HCT116 (cell line): ENCODE data around the gene RNASE8. TPM values are rescaled to one million over a fixed set of nuclear protein-coding genes. Genes with fewer than 3 reads are reported as not detected.

Experiments
- ATAC-seq: fragments of 200-7000 bp; cut with Tn5 transposase; 2 replicates; pipeline ENCODE4 v1.9.1; 2020; ENCODE audit warnings: mild to moderate bottlenecking, moderate library complexity
- BruUV-seq: library from RNA; stranded (reverse); fragments of 400-500 nt; replicated peaks from 2 replicates; lab custom pipeline; 2021; lab: Mats Ljungman, UMichigan
- CTCF ChIA-PET: fragments of 300-600 bp; sonication (Branson Sonifier 250); formaldehyde crosslinking; loops from one replicate; lab custom pipeline; 2021; ENCODE audit warnings: antibody characterized with exemption; lab: Charles Lee
- POLR2A ChIA-PET: fragments of 300-600, 350-600 bp; sonication (Branson Sonifier 250); formaldehyde crosslinking; loops from one replicate; lab custom pipeline; 2021; ENCODE audit warnings: antibody characterized with exemption; lab: Charles Lee
- RAD21 ChIA-PET, 2 experiments: fragments of 300-600 bp; sonication (Branson Sonifier 250); formaldehyde crosslinking; loops; one replicate each; lab custom pipeline; 2023; ENCODE audit warnings: low total read pairs in 2 of 2; ENCODE audit not compliant: uncharacterized antibody in 2 of 2, unreplicated experiment in 2 of 2, low non-redundant PET in 1 of 2; lab: Charles Lee
- DNase-seq: peaks from one replicate; pipeline ENCODE4 v3.0.0-alpha.2; 2010; ENCODE audit warnings: low read depth, low spot score
- H2AFZ ChIP-seq: fragments of 200-600 bp; shearing (Covaris generic), sonication (generic); 2 replicates; pipeline ENCODE4 v1.6.1; 2017; ENCODE audit warnings: low read depth, mixed run types, mixed read lengths, antibody characterized with exemption, low read length; ENCODE audit not compliant: poor library complexity, severe bottlenecking
- H3K27ac ChIP-seq: 2 replicates; pipeline ENCODE4 v1.5.1; 2012; ENCODE audit warnings: low read depth, low read length
- H3K27me3 ChIP-seq: fragments of 200-600 bp; sonication (generic); 2 replicates; pipeline ENCODE4 v1.6.1; 2016; ENCODE audit warnings: mixed run types, low read length, mixed read lengths; ENCODE audit not compliant: insufficient read depth
- H3K36me3 ChIP-seq, 2 experiments: fragments of 200-500 bp in 1 of 2; fragments of 200-600 bp in 1 of 2; sonication (Bioruptor generic) in 1 of 2; sonication (generic) in 1 of 2; 2 replicates each; pipeline versions ENCODE4 v1.5.1 to v1.6.1; 2014 to 2016; ENCODE audit warnings: low read length in 2 of 2, inconsistent platforms in 1 of 2, mixed read lengths in 1 of 2, mixed run types in 1 of 2; ENCODE audit not compliant: insufficient read depth in 2 of 2, control insufficient read depth in 1 of 2
- H3K4me1 ChIP-seq, 2 experiments: fragments of 200-600 bp in 1 of 2; sonication (generic) in 1 of 2; 2 replicates each; pipeline versions ENCODE4 v1.5.1 to v1.6.1; 2012 to 2017; ENCODE audit warnings: low read length in 2 of 2, inconsistent platforms in 1 of 2, mild to moderate bottlenecking in 1 of 2, mixed read lengths in 1 of 2, mixed run types in 1 of 2, moderate library complexity in 1 of 2; ENCODE audit not compliant: insufficient read depth in 2 of 2, control insufficient read depth in 1 of 2
- H3K4me2 ChIP-seq: fragments of 200-600 bp; sonication (generic); 2 replicates; pipeline ENCODE4 v1.6.1; 2017; ENCODE audit warnings: mixed run types, low read length, mixed read lengths
- H3K4me3 ChIP-seq, 2 experiments: fragments of 200-600 bp in 1 of 2; sonication (generic) in 1 of 2; replicated peaks in 1 of 2; 2 replicates each; pipeline ENCODE4 v1.5.1; 2011 to 2016; ENCODE audit warnings: low read length in 2 of 2, control low read depth in 1 of 2, low read depth in 1 of 2, mild to moderate bottlenecking in 1 of 2, mixed read lengths in 1 of 2, mixed run types in 1 of 2
- H3K79me2 ChIP-seq: fragments of 200-600 bp; sonication (generic); 2 replicates; pipeline ENCODE4 v1.6.1; 2017; ENCODE audit warnings: mild to moderate bottlenecking, mixed run types, low read length, moderate library complexity, mixed read lengths; ENCODE audit not compliant: insufficient read depth
- H3K9ac ChIP-seq: fragments of 200-600 bp; sonication (generic); 2 replicates; pipeline ENCODE4 v1.6.1; 2016; ENCODE audit warnings: low read length, mixed read lengths
- H3K9me2 ChIP-seq: fragments of 200-600 bp; sonication (generic), shearing (Covaris generic); 2 replicates; pipeline ENCODE4 v1.6.1; 2017; ENCODE audit warnings: mixed run types, mild to moderate bottlenecking, moderate library complexity; ENCODE audit not compliant: insufficient read depth
- H3K9me3 ChIP-seq, 2 experiments: fragments of 200-500 bp in 1 of 2; fragments of 200-600 bp in 1 of 2; sonication (Bioruptor generic) in 1 of 2; sonication (generic) in 1 of 2; 2 replicates each; pipeline ENCODE4 v1.6.1; 2014 to 2017; ENCODE audit warnings: low read length in 2 of 2, mixed read lengths in 2 of 2, inconsistent platforms in 1 of 2, low read depth in 1 of 2, mild to moderate bottlenecking in 1 of 2, mixed run types in 1 of 2, moderate library complexity in 1 of 2; ENCODE audit not compliant: control insufficient read depth in 1 of 2, insufficient read depth in 1 of 2
- H4K20me1 ChIP-seq: fragments of 200-600 bp; sonication (generic), shearing (Covaris generic); 2 replicates; pipeline ENCODE4 v1.6.1; 2017; ENCODE audit warnings: mixed run types, mild to moderate bottlenecking, moderate library complexity; ENCODE audit not compliant: insufficient read depth
- ATF3 ChIP-seq: IDR thresholded peaks from 2 replicates; pipeline ENCODE4 v1.6.1; 2012
- ELF1 ChIP-seq: IDR thresholded peaks from 2 replicates; pipeline ENCODE4 v1.6.1; 2012; ENCODE audit warnings: low read depth, borderline replicate concordance
- JUND ChIP-seq: IDR thresholded peaks from 2 replicates; pipeline ENCODE4 v1.6.1; 2012
- POLR2A ChIP-seq: IDR thresholded peaks from 2 replicates; pipeline ENCODE4 v1.7.0; 2011; ENCODE audit warnings: borderline replicate concordance; ENCODE audit not compliant: insufficient read depth, insufficient read length; ENCODE audit errors: extremely low read depth
- RAD21 ChIP-seq: IDR thresholded peaks from 2 replicates; pipeline ENCODE4 v1.6.1; 2012; ENCODE audit warnings: low read depth, mild to moderate bottlenecking
- SIN3A ChIP-seq: IDR thresholded peaks from 2 replicates; pipeline ENCODE4 v1.6.1; 2012; ENCODE audit warnings: low read depth
- ZBTB33 ChIP-seq: IDR thresholded peaks from 2 replicates; pipeline ENCODE4 v1.6.1; 2011; ENCODE audit warnings: mild to moderate bottlenecking, low read length, moderate library complexity; ENCODE audit not compliant: insufficient replicate concordance; ENCODE audit errors: extremely low read depth
- ZFX ChIP-seq: fragments of 450-650 bp; IDR thresholded peaks from 2 replicates; pipeline ENCODE4 v1.6.1; 2017
- intact Hi-C: fragments of 100-400 bp; cut with micrococcal nuclease; formaldehyde crosslinking; loops from 2 replicates; pipeline ENCODE4 v1.10.0; 2022
- microRNA-seq: library from miRNA; unstranded; fragments of <30 nt; microRNA quantifications from one replicate; pipeline ENCODE4, GENCODE V29; 2016; ENCODE audit warnings: borderline number of aligned reads
- total RNA-seq: library from RNA; stranded (reverse); gene quantifications from one replicate; pipeline ENCODE4 v1.2.1, GENCODE V29; 2021; ENCODE audit not compliant: unreplicated experiment

The RNASE8 gene
- total RNA-seq, 1 experiment from 2014 or later, result not detected

- TF ChIP-seq ELF1, result no peak
- TF ChIP-seq RAD21, result peak; percentile 80
- no peak for TF ChIP-seq ATF3
- TF ChIP-seq SIN3A, result no peak
- no peak for TF ChIP-seq POLR2A
Measured at GRCh38 chr14:21106498-21107282, 49.1 kb downstream of the RNASE8 start (continued).

DNA sequence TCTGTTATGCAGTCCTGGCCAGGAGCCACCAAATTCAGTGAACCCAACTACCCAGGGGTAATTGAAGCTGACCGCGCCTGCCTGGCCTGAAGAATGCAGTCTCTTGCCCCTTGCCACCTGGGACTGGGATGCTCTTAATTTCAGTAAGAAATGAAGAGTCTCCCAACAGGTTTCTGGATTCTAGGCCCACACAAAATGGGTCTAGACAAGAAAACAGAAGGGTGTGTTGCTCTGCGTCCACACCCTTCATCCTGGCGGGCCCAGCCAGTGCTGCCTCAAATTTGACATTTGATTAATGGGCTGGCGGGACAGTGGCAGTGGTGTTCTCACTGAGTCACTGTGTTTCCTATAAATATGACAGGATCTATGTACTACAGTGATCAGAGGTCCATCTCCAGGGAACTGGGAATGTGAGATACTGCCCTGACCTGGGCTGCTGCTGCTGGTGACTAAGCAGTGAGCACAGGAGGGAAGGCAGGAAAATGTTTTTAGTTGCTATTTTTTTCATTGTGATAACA, 49.7 kb downstream of the RNASE8 start:
- ChIA-PET POLR2A (interaction anchor here (2.0 kb wide), 1 partner anchor 93 kb away, joined by 4 read pairs; no protein-coding TSS in a partner anchor), CTCF (interaction anchor here (0.8 to 2.4 kb wide), 7 partner anchors 12 to 132 kb away, joined by 3 to 16 read pairs (median 5); no protein-coding TSS in a partner anchor), RAD21 (interaction anchor here in 1 of 2 experiments (0.8 kb wide), 1 partner anchor 30 kb away, joined by 3 read pairs; no protein-coding TSS in a partner anchor)
- H3K9me3 ChIP-seq, result no peaks in the 10 kb centered on the region
- TF ChIP-seq ZFX (peak; percentile 13), JUND (no peak), ZBTB33 (no peak)
- H3K36me3 ChIP-seq, result no peaks in the 10 kb centered on the region
- H3K79me2 ChIP-seq, result no peaks in the 10 kb centered on the region
- BruUV-seq, result no TSS peak
- peak overlapping the region in 1 of 2 experiments; percentile 13; a peak in 1 of 4 replicates for H3K4me3 ChIP-seq
- peak overlapping the region; percentile 97 for H2AFZ ChIP-seq
- H3K4me2 ChIP-seq, result peak overlapping the region; percentile 66
- intact Hi-C loops, result loop anchor here (1.0 to 10.0 kb wide), 2 partner anchors 93 to 253 kb away; no protein-coding TSS in a partner anchor
- no peaks in the 10 kb centered on the region for H3K27me3 ChIP-seq
- peak overlapping the region; percentile 22; the same call in 1 of the 2 replicates for H3K9ac ChIP-seq
- ATAC-seq, result peak; percentile 19
- peak overlapping the region; percentile 67 for H3K27ac ChIP-seq
- peak; percentile 51 for DNase-seq
- H3K4me1 ChIP-seq, result peaks cover 41 to 56% of the 10 kb centered on the region in 2 experiments
- H4K20me1 ChIP-seq, result no peaks in the 10 kb centered on the region
- H3K9me2 ChIP-seq, result no peaks in the 10 kb centered on the region

Small RNA genes lying within 50 kb of the gene (microRNA-seq; reads per million reads assigned to microRNA genes)
- not detected for gene MIR6717

Other genes starting within 250 kb of the RNASE8 start
- not detected for gene RNASE3, start 166.4 kb upstream of the RNASE8 start, total RNA-seq
- not detected for gene RNASE2, start 102.3 kb upstream of the RNASE8 start, total RNA-seq
- 93.5 TPM for gene METTL17, start 67.8 kb upstream of the RNASE8 start, total RNA-seq
- not detected for gene SLC39A2, start 58.5 kb upstream of the RNASE8 start, total RNA-seq
- 18.9 TPM for gene NDRG2, start 32.8 kb upstream of the RNASE8 start, total RNA-seq
- not detected for gene TPPP2, start 27.6 kb upstream of the RNASE8 start, total RNA-seq
- 0.15 TPM for gene RNASE13, start 23.0 kb upstream of the RNASE8 start, total RNA-seq
- not detected for gene RNASE7, start 15.5 kb upstream of the RNASE8 start, total RNA-seq
- 6.3 TPM for gene ARHGEF40, start 12.5 kb downstream of the RNASE8 start, total RNA-seq
- 16.6 TPM for gene ZNF219, start 40.8 kb downstream of the RNASE8 start, total RNA-seq
- 0.59 TPM for gene TMEM253, start 43.2 kb downstream of the RNASE8 start, total RNA-seq
- gene OR5AU1, start 98.2 kb downstream of the RNASE8 start, total RNA-seq, result not detected
- 843 TPM for gene HNRNPC, start 211.6 kb downstream of the RNASE8 start, total RNA-seq
- gene RPGRIP1, start 222.3 kb downstream of the RNASE8 start, total RNA-seq, result not detected